Peyer's patch (tissue), 4 donors: ENCODE data around the gene UPK3A. TPM values are rescaled to one million over a fixed set of nuclear protein-coding genes. Genes with fewer than 3 reads are reported as not detected.
A peak's percentile ranks its signal among the peaks of the same experiment; 100 is the strongest.

Source experiments
- DNase-seq, 3 donors: peaks; one replicate each; pipeline ENCODE4 v3.0.0-alpha.2; 2017 to 2019
- H3K27ac ChIP-seq, 4 donors: fragments of 200-600 bp; sonication (generic); one replicate each; pipeline ENCODE4 v1.5.1; 2016 to 2019
- H3K27me3 ChIP-seq, 2 donors: fragments of 200-600 bp; sonication (generic); one replicate each; pipeline ENCODE4 v1.5.1; 2019
- H3K36me3 ChIP-seq, 3 donors: fragments of 200-600 bp; sonication (generic); one replicate each; pipeline ENCODE4 v1.5.1; 2016 to 2019
- H3K4me1 ChIP-seq, 4 donors: fragments of 200-600 bp; sonication (generic); one replicate each; pipeline ENCODE4 v1.5.1; 2016 to 2019
- H3K4me3 ChIP-seq, 4 donors: fragments of 200-600 bp; sonication (generic); 1 replicate in 3 of 4; 2 replicates in 1 of 4; pipeline ENCODE4 v1.5.1; 2016 to 2019; ENCODE audit warnings: mild to moderate bottlenecking in 1 of 4
- H3K9me3 ChIP-seq, 4 donors: fragments of 200-600 bp; sonication (generic); one replicate each; pipeline ENCODE4 v1.5.1; 2016 to 2019; ENCODE audit warnings: mild to moderate bottlenecking in 1 of 4
- POLR2A ChIP-seq, 2 donors: fragments of 450-650 bp; IDR thresholded peaks; one replicate each; pipeline ENCODE4 v1.5.1; 2017; ENCODE audit warnings: antibody characterized with exemption in 2 of 2, mild to moderate bottlenecking in 2 of 2, moderate library complexity in 2 of 2
- total RNA-seq, 4 donors: library from RNA; depleted of rRNA; stranded (reverse); fragments of >200 nt; gene quantifications; one replicate each; pipeline ENCODE4 v1.1.0, GENCODE V29; 2016
- TF ChIP-seq, protein P1 (sequence below), 6 experiments: fragments of 450-650 bp in 4 of 6; fragments of 200-600 bp in 2 of 6; sonication (generic) in 1 of 6; IDR thresholded peaks; one replicate each; pipeline ENCODE4 v1.5.1; 2017 to 2019; ENCODE audit warnings: antibody characterized with exemption in 6 of 6, mild to moderate bottlenecking in 3 of 6, moderate library complexity in 1 of 6

UPK3A gene
- total RNA-seq, 4 donors from 2014 or later = 4.0 TPM; not detected in 3

DNA sequence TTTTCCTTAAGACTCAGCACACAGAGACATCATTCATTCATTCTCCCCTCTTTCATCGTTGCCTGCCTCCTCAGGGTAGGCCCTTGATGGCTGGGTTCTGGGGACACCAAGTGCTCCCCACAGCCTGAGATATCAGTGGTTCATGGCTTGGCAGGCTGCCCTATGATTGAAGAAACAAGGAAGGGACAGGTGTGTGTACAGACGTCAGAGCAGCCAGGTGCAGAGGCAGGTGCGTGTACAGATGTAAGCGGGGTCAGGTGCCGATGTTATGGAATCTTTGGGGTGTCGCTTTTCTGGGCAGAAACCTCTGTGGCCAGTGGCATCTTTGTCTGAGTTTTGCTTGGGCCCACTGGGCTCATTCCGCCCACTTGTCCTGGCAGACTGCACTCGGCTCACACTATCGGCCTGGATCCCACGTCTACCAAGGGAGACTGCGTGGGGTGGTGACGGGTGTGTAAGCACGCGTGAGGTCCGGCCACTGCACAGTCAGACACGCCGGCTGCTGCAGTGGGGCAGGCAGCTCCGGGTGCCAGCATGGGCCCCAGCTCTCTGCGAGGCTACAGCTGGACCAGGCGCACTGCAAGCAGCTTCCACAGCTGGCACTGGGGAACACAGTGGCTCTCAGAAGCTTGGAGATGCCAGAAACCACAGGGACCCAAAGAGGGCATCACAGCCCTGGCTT lies 23.2 kb upstream of the UPK3A start:
- Histone ChIP-seq H3K4me1 (peaks cover 3 to 24% (median 17%) of the 10 kb centered on the region in 4 donors), H3K4me3 (no peak overlapping the region), H3K27ac (no peak overlapping the region), H3K27me3 (no peaks in the 10 kb centered on the region), H3K9me3 (no peaks in the 10 kb centered on the region), H3K36me3 (no peaks in the 10 kb centered on the region)
- TF ChIP-seq, protein P1, sequence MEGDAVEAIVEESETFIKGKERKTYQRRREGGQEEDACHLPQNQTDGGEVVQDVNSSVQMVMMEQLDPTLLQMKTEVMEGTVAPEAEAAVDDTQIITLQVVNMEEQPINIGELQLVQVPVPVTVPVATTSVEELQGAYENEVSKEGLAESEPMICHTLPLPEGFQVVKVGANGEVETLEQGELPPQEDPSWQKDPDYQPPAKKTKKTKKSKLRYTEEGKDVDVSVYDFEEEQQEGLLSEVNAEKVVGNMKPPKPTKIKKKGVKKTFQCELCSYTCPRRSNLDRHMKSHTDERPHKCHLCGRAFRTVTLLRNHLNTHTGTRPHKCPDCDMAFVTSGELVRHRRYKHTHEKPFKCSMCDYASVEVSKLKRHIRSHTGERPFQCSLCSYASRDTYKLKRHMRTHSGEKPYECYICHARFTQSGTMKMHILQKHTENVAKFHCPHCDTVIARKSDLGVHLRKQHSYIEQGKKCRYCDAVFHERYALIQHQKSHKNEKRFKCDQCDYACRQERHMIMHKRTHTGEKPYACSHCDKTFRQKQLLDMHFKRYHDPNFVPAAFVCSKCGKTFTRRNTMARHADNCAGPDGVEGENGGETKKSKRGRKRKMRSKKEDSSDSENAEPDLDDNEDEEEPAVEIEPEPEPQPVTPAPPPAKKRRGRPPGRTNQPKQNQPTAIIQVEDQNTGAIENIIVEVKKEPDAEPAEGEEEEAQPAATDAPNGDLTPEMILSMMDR (IDR thresholded peaks at IDR 0.05) = no peak
- TF ChIP-seq POLR2A (IDR thresholded peaks at IDR 0.05) = no peak
- peak; percentile 42 to 83 (median 67) for DNase-seq

DNA sequence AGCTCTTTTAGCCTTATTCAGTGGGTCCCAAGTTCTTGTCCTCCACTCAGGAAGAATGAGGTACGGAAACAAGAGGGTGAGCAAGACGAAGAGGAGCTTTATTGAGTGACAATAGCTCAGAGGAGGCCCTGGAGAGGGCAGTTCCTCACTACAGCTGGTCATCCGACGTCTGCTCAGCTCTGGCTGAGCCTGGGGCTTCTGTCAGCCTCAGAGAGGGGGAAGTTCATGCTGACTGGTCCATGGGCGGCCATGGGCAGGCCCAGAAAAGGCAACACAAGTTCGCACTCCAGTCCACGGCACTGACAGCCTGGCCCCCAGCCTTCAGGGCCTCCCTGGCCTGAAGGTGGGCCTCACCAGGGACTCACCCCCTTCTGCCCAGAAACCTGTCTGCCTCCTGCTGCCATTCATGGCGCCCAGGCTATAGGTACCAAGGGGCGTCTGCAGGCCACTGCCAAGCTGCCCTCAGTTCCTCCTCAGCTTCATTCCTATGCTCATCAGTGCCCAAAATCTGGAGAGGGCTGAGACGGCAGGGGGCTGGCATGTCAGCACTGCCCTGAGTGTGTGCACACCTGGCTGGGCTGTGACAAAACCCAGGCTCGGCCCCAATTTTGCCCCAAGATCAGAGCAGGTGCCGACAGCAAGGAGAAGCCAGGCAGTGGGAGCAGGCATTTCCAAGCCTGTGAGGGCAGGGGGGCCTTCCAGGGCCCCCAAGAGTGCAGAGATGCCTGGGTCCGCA lies 22.4 kb upstream of the UPK3A start:
- Histone ChIP-seq H3K27me3 (no peaks in the 10 kb centered on the region), H3K4me3 (peak overlapping the region in 1 of 4 donors; percentile 29), H3K4me1 (peaks cover 3 to 24% (median 17%) of the 10 kb centered on the region in 4 donors), H3K27ac (peak overlapping the region in 1 of 4 donors; percentile 61), H3K9me3 (no peaks in the 10 kb centered on the region), H3K36me3 (no peaks in the 10 kb centered on the region)
- no peak for DNase-seq
- TF ChIP-seq, protein P1 (IDR thresholded peaks at IDR 0.05) = no peak
- TF ChIP-seq POLR2A (IDR thresholded peaks at IDR 0.05) = no peak

DNA sequence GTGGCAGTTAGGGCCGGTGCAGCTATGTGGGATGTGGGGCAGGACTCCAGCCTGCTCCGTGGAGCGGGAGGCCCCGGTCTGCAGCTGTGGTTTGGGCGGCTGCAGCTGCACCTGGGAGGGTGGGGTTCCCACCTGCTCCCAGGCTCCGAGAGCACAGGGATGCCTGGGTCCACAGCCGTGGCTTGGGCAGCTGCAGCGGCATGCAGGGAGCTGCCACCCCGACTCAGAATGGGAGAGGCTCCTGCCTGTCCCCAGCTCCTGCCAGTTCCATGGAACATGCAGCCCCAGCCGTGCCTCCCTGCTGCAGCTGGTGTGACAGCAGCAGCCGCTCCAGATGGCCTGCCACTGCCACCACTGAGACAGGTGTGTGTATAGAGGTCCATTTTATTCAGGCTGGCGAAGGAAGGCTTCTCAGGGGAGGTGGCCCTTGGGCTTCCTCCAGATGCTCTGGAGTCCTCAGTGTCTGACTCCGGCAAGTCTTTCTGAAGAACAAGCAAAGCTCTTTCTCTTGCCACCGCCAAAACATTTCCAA lies 21.8 kb upstream of the UPK3A start:
- Histone ChIP-seq H3K4me3 (peak overlapping the region in 1 of 4 donors; percentile 29), H3K27ac (peak overlapping the region in 3 of 4 donors; percentile 13 to 61 (median 47)), H3K36me3 (no peaks in the 10 kb centered on the region), H3K4me1 (peaks cover 3 to 25% (median 17%) of the 10 kb centered on the region in 4 donors), H3K27me3 (no peaks in the 10 kb centered on the region), H3K9me3 (no peaks in the 10 kb centered on the region)
- DNase-seq = peak in 2 of 3 donors; percentile 54 to 69
- TF ChIP-seq POLR2A (IDR thresholded peaks at IDR 0.05) = no peak
- TF ChIP-seq, protein P1 (IDR thresholded peaks at IDR 0.05) = no peak

GRCh38 chr22:45263463-45264269 lies 21.1 kb upstream of the UPK3A start:
- TF ChIP-seq, protein P1 (IDR thresholded peaks at IDR 0.05) = peak; percentile 22 to 53 (median 40)
- no peak for TF ChIP-seq POLR2A (IDR thresholded peaks at IDR 0.05)
- DNase-seq = peak; percentile 62 to 91 (median 88)
- Histone ChIP-seq H3K27ac (peak overlapping the region in 3 of 4 donors; percentile 13 to 61 (median 47)), H3K9me3 (no peaks in the 10 kb centered on the region), H3K4me3 (peak overlapping the region in 1 of 4 donors; percentile 29), H3K27me3 (no peaks in the 10 kb centered on the region), H3K36me3 (no peaks in the 10 kb centered on the region), H3K4me1 (peaks cover 3 to 27% (median 18%) of the 10 kb centered on the region in 4 donors)

GRCh38 chr22:45265535-45265934 lies 19.2 kb upstream of the UPK3A start:
- Histone ChIP-seq H3K9me3 (no peaks in the 10 kb centered on the region), H3K27ac (no peak overlapping the region)

More at GRCh38 chr22:45265535-45265934, 19.2 kb upstream of the UPK3A start:
- no peak overlapping the region for H3K4me3 ChIP-seq
- peaks cover 3 to 33% (median 25%) of the 10 kb centered on the region in 4 donors for H3K4me1 ChIP-seq
- H3K27me3 ChIP-seq = no peaks in the 10 kb centered on the region
- no peaks in the 10 kb centered on the region for H3K36me3 ChIP-seq
- no peak for DNase-seq
- TF ChIP-seq, protein P1 (IDR thresholded peaks at IDR 0.05) = no peak
- TF ChIP-seq POLR2A (IDR thresholded peaks at IDR 0.05) = no peak
